Measurements from ENCODE around the gene CLDN6.

The CLDN6 gene

GRCh38 chr16:2996298-2996697 is 21.7 kb downstream of the CLDN6 start:
- no peak for TF ChIP-seq CTCF (IDR thresholded peaks at IDR 0.05; ENCODE audit: low read depth, low read length, poor library complexity, severe bottlenecking)
- TF ChIP-seq EZH2phosphoT487 (IDR thresholded peaks at IDR 0.05; ENCODE audit: borderline replicate concordance, low read length) = no peak
- no peak overlapping the region for H3K4me3 ChIP-seq (ENCODE audit: low read length)
- H3K4me1 ChIP-seq (ENCODE audit: control insufficient read depth, low read length) = no peaks in the 10 kb centered on the region
- H3K27me3 ChIP-seq (ENCODE audit: control insufficient read depth, low read length) = peaks cover 36% of the 10 kb centered on the region
- no peaks in the 10 kb centered on the region for H4K20me1 ChIP-seq (ENCODE audit: control insufficient read depth, insufficient read depth, low read depth, low read length)
- no peaks in the 10 kb centered on the region for H3K9me3 ChIP-seq (ENCODE audit: control insufficient read depth, insufficient read depth, low read length)
- H3K4me2 ChIP-seq (ENCODE audit: low read length) = no peak overlapping the region
- no peaks in the 10 kb centered on the region for H3F3A ChIP-seq (ENCODE audit: control insufficient read depth, insufficient read depth)
- no peaks in the 10 kb centered on the region for H3K79me2 ChIP-seq (ENCODE audit: control insufficient read depth, low read length)
- no peaks in the 10 kb centered on the region for H3K36me3 ChIP-seq (ENCODE audit: control insufficient read depth, low read length)
- H3K9me2 ChIP-seq (replicated peaks; ENCODE audit: control insufficient read depth, low read length) = no peaks in the 10 kb centered on the region
- H3K27ac ChIP-seq (ENCODE audit: low read depth, low read length) = no peak overlapping the region

- H3K27me3 ChIP-seq (ENCODE audit: control insufficient read depth, low read length) = peaks cover 39% of the 10 kb centered on the region
Measured at GRCh38 chr16:2992383-2993081, 25.5 kb downstream of the CLDN6 start.

GRCh38 chr16:2991566-2992261 is 26.3 kb downstream of the CLDN6 start:
- peaks cover 35% of the 10 kb centered on the region; the same call in 1 of the 2 replicates for H3K27me3 ChIP-seq (ENCODE audit: control insufficient read depth, low read length)
- H4K20me1 ChIP-seq (ENCODE audit: control insufficient read depth, insufficient read depth, low read depth, low read length) = no peaks in the 10 kb centered on the region
- H3K79me2 ChIP-seq (ENCODE audit: control insufficient read depth, low read length) = no peaks in the 10 kb centered on the region
- no peaks in the 10 kb centered on the region for H3F3A ChIP-seq (ENCODE audit: control insufficient read depth, insufficient read depth)
- H3K4me3 ChIP-seq (ENCODE audit: low read length) = no peak overlapping the region
- no peak overlapping the region for H3K27ac ChIP-seq (ENCODE audit: low read depth, low read length)
- no peaks in the 10 kb centered on the region for H3K4me1 ChIP-seq (ENCODE audit: control insufficient read depth, low read length)
- TF ChIP-seq EZH2phosphoT487 (IDR thresholded peaks at IDR 0.05; ENCODE audit: borderline replicate concordance, low read length) = no peak
- TF ChIP-seq CTCF (IDR thresholded peaks at IDR 0.05; ENCODE audit: low read depth, low read length, poor library complexity, severe bottlenecking) = no peak
- H3K9me3 ChIP-seq (ENCODE audit: control insufficient read depth, insufficient read depth, low read length) = no peaks in the 10 kb centered on the region
- no peaks in the 10 kb centered on the region for H3K9me2 ChIP-seq (replicated peaks; ENCODE audit: control insufficient read depth, low read length)
- H3K36me3 ChIP-seq (ENCODE audit: control insufficient read depth, low read length) = no peaks in the 10 kb centered on the region
- no peak overlapping the region for H3K4me2 ChIP-seq (ENCODE audit: low read length)

More at GRCh38 chr16:2992383-2993081, 25.5 kb downstream of the CLDN6 start:
- no peaks in the 10 kb centered on the region for H3K9me2 ChIP-seq (replicated peaks; ENCODE audit: control insufficient read depth, low read length)
- H4K20me1 ChIP-seq (ENCODE audit: control insufficient read depth, insufficient read depth, low read depth, low read length) = no peaks in the 10 kb centered on the region
- no peaks in the 10 kb centered on the region for H3K36me3 ChIP-seq (ENCODE audit: control insufficient read depth, low read length)
- no peak overlapping the region for H3K4me2 ChIP-seq (ENCODE audit: low read length)
- TF ChIP-seq CTCF (IDR thresholded peaks at IDR 0.05; ENCODE audit: low read depth, low read length, poor library complexity, severe bottlenecking) (no peak), EZH2phosphoT487 (IDR thresholded peaks at IDR 0.05; ENCODE audit: borderline replicate concordance, low read length) (no peak)
- H3K27ac ChIP-seq (ENCODE audit: low read depth, low read length) = no peak overlapping the region
- H3K4me3 ChIP-seq (ENCODE audit: low read length) = no peak overlapping the region
- no peaks in the 10 kb centered on the region for H3K79me2 ChIP-seq (ENCODE audit: control insufficient read depth, low read length)
- no peaks in the 10 kb centered on the region for H3K4me1 ChIP-seq (ENCODE audit: control insufficient read depth, low read length)
- no peaks in the 10 kb centered on the region for H3F3A ChIP-seq (ENCODE audit: control insufficient read depth, insufficient read depth)
- H3K9me3 ChIP-seq (ENCODE audit: control insufficient read depth, insufficient read depth, low read length) = no peaks in the 10 kb centered on the region
